Measurements from ENCODE around the gene ANKRD29.

The ANKRD29 gene

GRCh38 chr18:23684515-23685197 is 21.9 kb upstream of the ANKRD29 start:
- DNase-seq (ENCODE audit: low read depth), result no peak

GRCh38 chr18:23683671-23684070 is 21.0 kb upstream of the ANKRD29 start:
- DNase-seq (ENCODE audit: low read depth), result no peak

GRCh38 chr18:23683155-23683554 is 20.4 kb upstream of the ANKRD29 start:
- DNase-seq (ENCODE audit: low read depth), result no peak

GRCh38 chr18:23682472-23682871 is 19.8 kb upstream of the ANKRD29 start:
- DNase-seq (ENCODE audit: low read depth), result no peak

GRCh38 chr18:23682045-23682444 is 19.3 kb upstream of the ANKRD29 start:
- DNase-seq (ENCODE audit: low read depth), result no peak

- no peak for DNase-seq (ENCODE audit: low read depth)
Measured at GRCh38 chr18:23675896-23676295, 13.2 kb upstream of the ANKRD29 start.

GRCh38 chr18:23675236-23675635 is 12.5 kb upstream of the ANKRD29 start:
- DNase-seq (ENCODE audit: low read depth), result no peak

GRCh38 chr18:23673725-23674124 is 11.0 kb upstream of the ANKRD29 start:
- no peak for DNase-seq (ENCODE audit: low read depth)

GRCh38 chr18:23671564-23671963 is 8.9 kb upstream of the ANKRD29 start:
- no peak for DNase-seq (ENCODE audit: low read depth)

- DNase-seq (ENCODE audit: low read depth), result no peak
Measured at GRCh38 chr18:23669804-23670405, 7.2 kb upstream of the ANKRD29 start.

- no peak for DNase-seq (ENCODE audit: low read depth)
Measured at GRCh38 chr18:23669202-23669766, 6.6 kb upstream of the ANKRD29 start.

- DNase-seq (ENCODE audit: low read depth), result no peak
Measured at GRCh38 chr18:23668731-23669130, 6.0 kb upstream of the ANKRD29 start.

- no peak for DNase-seq (ENCODE audit: low read depth)
Measured at GRCh38 chr18:23667114-23667513, 4.4 kb upstream of the ANKRD29 start.

GRCh38 chr18:23664674-23665073 is 2.0 kb upstream of the ANKRD29 start:
- no peak for DNase-seq (ENCODE audit: low read depth)

- DNase-seq (ENCODE audit: low read depth), result no peak
Measured at GRCh38 chr18:23661735-23662308, 889 bp downstream of the ANKRD29 start.

GRCh38 chr18:23658285-23658684 is 4.4 kb downstream of the ANKRD29 start:
- no peak for DNase-seq (ENCODE audit: low read depth)

GRCh38 chr18:23652232-23652631 is 10.5 kb downstream of the ANKRD29 start:
- DNase-seq (ENCODE audit: low read depth), result no peak

- no peak for DNase-seq (ENCODE audit: low read depth)
Measured at GRCh38 chr18:23650968-23651927, 11.5 kb downstream of the ANKRD29 start.

- no peak for DNase-seq (ENCODE audit: low read depth)
Measured at GRCh38 chr18:23648940-23649607, 13.6 kb downstream of the ANKRD29 start.

- no peak for DNase-seq (ENCODE audit: low read depth)
Measured at GRCh38 chr18:23648456-23648855, 14.3 kb downstream of the ANKRD29 start.

- DNase-seq (ENCODE audit: low read depth), result no peak
Measured at GRCh38 chr18:23646282-23646681, 16.4 kb downstream of the ANKRD29 start.
